Measurements from ENCODE around the gene ANKRD17. TPM values are rescaled to one million over a fixed set of nuclear protein-coding genes. Genes with fewer than 3 reads are reported as not detected.

ANKRD17 gene
- total RNA-seq, 2 donors from 2014 or later, result 63.3 to 65.0 TPM

DNA sequence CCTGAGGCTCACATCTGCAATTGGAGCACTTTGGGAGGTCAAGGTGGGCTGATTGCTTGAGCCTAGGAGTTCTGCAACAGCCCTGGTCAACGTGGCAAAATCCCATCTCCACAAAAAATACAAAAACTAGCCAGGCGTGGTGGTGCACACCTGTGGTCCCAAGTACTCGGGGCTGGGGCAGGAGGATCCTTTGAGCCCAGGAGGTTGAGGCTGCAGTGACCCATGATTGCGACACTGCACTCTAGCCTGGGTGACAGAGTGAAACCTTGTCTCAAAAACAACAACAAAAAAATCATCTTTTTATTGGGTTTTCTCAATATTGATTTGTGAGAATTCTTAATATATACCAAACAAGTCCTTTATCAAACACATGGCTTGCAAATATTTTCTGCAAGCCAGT lies 64.9 kb downstream of the ANKRD17 start:
- Histone ChIP-seq H3K4me3 (no peak overlapping the region), H3K27me3 (replicated peaks; ENCODE audit: insufficient read depth) (no peaks in the 10 kb centered on the region), H3K27ac (no peak overlapping the region), H3K36me3 (no peaks in the 10 kb centered on the region), H3K4me1 (replicated peaks) (no peaks in the 10 kb centered on the region), H3K9me3 (no peaks in the 10 kb centered on the region)
- TF ChIP-seq POLR2AphosphoS5 (IDR thresholded peaks at IDR 0.05) (no peak), POLR2A (IDR thresholded peaks at IDR 0.05) (no peak), CTCF (IDR thresholded peaks at IDR 0.05) (no peak)
- 86% methylated on average over 4 of the region's 4 CpGs for WGBS
- intact Hi-C loops (cut with DNase I), result no loop called here
- no peak for DNase-seq (ENCODE audit: low spot score)

- no peaks in the 10 kb centered on the region for H3K9me3 ChIP-seq
- WGBS, result 83% methylated on average over 2 of the region's 2 CpGs
- TF ChIP-seq CTCF (IDR thresholded peaks at IDR 0.05) (no peak), POLR2A (IDR thresholded peaks at IDR 0.05) (no peak)
- H3K4me3 ChIP-seq, result no peak overlapping the region
- H3K4me1 ChIP-seq (replicated peaks), result no peaks in the 10 kb centered on the region
- H3K27me3 ChIP-seq (replicated peaks; ENCODE audit: insufficient read depth), result no peaks in the 10 kb centered on the region
- no peak overlapping the region for H3K27ac ChIP-seq
- no peaks in the 10 kb centered on the region for H3K36me3 ChIP-seq
- DNase-seq (ENCODE audit: low spot score), result no peak
- intact Hi-C loops (cut with DNase I), result no loop called here
These were observed 65.4 kb downstream of the ANKRD17 start for GRCh38 chr4:73193155-73193554.

- intact Hi-C loops (cut with DNase I), result no loop called here
- DNase-seq (ENCODE audit: low spot score), result no peak
- WGBS, result 96% methylated on average over 9 of the region's 9 CpGs
- H3K4me1 ChIP-seq (replicated peaks), result no peaks in the 10 kb centered on the region
- no peaks in the 10 kb centered on the region for H3K36me3 ChIP-seq
- no peak overlapping the region for H3K27ac ChIP-seq
- no peaks in the 10 kb centered on the region for H3K9me3 ChIP-seq
- no peaks in the 10 kb centered on the region for H3K27me3 ChIP-seq (replicated peaks; ENCODE audit: insufficient read depth)
- TF ChIP-seq POLR2AphosphoS5 (IDR thresholded peaks at IDR 0.05) (no peak), CTCF (IDR thresholded peaks at IDR 0.05) (no peak), POLR2A (IDR thresholded peaks at IDR 0.05) (no peak)
- H3K4me3 ChIP-seq, result no peak overlapping the region
These were observed 69.3 kb downstream of the ANKRD17 start for GRCh38 chr4:73189274-73189810.

- intact Hi-C loops (cut with DNase I), result no loop called here
- Histone ChIP-seq H3K27ac (no peak overlapping the region), H3K9me3 (no peaks in the 10 kb centered on the region), H3K4me3 (no peak overlapping the region), H3K36me3 (no peaks in the 10 kb centered on the region), H3K27me3 (replicated peaks; ENCODE audit: insufficient read depth) (no peaks in the 10 kb centered on the region), H3K4me1 (replicated peaks) (no peaks in the 10 kb centered on the region)
- TF ChIP-seq POLR2AphosphoS5 (IDR thresholded peaks at IDR 0.05) (no peak), CTCF (IDR thresholded peaks at IDR 0.05) (no peak), POLR2A (IDR thresholded peaks at IDR 0.05) (no peak)
- WGBS, result 74% methylated on average over 4 of the region's 4 CpGs
- DNase-seq (ENCODE audit: low spot score), result no peak
These were observed 71.3 kb downstream of the ANKRD17 start for GRCh38 chr4:73187325-73187724.

DNA sequence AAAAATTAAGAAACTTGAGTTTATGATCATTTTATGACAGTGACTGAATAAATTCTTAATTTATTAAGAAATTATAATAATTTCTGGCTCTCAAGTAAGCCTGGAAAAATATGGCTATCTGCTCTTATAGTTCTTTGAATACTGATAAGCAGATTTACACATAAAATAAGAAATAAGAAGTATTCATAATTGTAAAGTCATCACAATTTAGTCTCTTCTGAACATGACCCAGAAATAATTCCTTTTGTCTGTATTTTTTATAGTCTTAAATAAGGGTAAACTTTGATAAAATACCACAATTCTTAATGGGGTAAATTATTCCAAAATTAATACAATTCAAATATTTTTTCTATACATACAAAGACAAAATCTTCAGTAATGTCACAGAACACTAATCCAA lies 72.7 kb downstream of the ANKRD17 start:
- Histone ChIP-seq H3K9me3 (no peaks in the 10 kb centered on the region), H3K4me1 (replicated peaks) (no peaks in the 10 kb centered on the region), H3K27me3 (replicated peaks; ENCODE audit: insufficient read depth) (no peaks in the 10 kb centered on the region), H3K27ac (no peak overlapping the region), H3K36me3 (no peaks in the 10 kb centered on the region), H3K4me3 (no peak overlapping the region)
- no peak for TF ChIP-seq POLR2A (IDR thresholded peaks at IDR 0.05)
- no peak for TF ChIP-seq POLR2AphosphoS5 (IDR thresholded peaks at IDR 0.05)
- TF ChIP-seq CTCF (IDR thresholded peaks at IDR 0.05), result no peak
- intact Hi-C loops (cut with DNase I), result no loop called here
- DNase-seq (ENCODE audit: low spot score), result no peak

All from prostate gland (tissue), 2 donors.